ENCODE data around the gene SARNP.
A peak's percentile ranks its signal among the peaks of the same experiment; 100 is the strongest.
"Not testable (repeated sequence)": the region's sequence is repeated elsewhere in the genome, so short reads cannot be mapped to it uniquely, and the experiment has no call there.

SARNP gene, protein sequence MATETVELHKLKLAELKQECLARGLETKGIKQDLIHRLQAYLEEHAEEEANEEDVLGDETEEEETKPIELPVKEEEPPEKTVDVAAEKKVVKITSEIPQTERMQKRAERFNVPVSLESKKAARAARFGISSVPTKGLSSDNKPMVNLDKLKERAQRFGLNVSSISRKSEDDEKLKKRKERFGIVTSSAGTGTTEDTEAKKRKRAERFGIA
- total RNA-seq = 8.8 to 12.5 reads per million in 2 donors

GRCh38 chr12:55817345-55818139 is at the start of gene SARNP, which contains the start of gene ORMDL2:
TSS of gene SARNP (minus strand) at chr12:55817724. CDS start at chr12:55817701, 23 bp downstream.
TSS of gene ORMDL2 (plus strand) at chr12:55818041. CDS start at chr12:55819000, 959 bp downstream.
- DNase-seq = peak; percentile 82 to 100 (median 94)

- not testable (repeated sequence) for DNase-seq
Measured at GRCh38 chr12:55866454-55867004, 49.0 kb upstream of the SARNP start.

- no peak for DNase-seq
Measured at GRCh38 chr12:55865327-55865726, 47.8 kb upstream of the SARNP start.

DNA sequence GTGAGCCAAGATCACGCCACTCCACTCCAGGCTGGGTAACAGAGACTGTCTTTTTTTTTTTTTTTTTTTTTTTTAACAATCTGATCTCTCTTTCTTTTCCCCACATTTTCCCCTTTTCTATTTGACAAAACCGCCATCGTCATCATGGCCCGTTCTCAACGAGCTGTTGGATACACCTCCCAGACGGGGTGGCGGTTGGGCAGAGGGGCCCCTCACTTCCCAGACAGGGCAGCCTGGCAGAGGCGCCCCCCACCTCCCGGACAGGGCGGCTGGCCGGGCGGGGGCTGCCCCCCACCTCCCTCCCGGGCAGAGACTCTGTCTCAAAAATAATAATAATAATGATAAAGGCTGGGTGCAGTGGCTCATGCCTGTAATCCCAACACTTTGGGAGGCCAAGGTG is 45.4 kb upstream of the SARNP start:
- DNase-seq = not testable (repeated sequence)

- DNase-seq = no peak
Measured at GRCh38 chr12:55862286-55862685, 44.8 kb upstream of the SARNP start.

GRCh38 chr12:55861871-55862270 is 44.3 kb upstream of the SARNP start:
- DNase-seq = no peak

DNA sequence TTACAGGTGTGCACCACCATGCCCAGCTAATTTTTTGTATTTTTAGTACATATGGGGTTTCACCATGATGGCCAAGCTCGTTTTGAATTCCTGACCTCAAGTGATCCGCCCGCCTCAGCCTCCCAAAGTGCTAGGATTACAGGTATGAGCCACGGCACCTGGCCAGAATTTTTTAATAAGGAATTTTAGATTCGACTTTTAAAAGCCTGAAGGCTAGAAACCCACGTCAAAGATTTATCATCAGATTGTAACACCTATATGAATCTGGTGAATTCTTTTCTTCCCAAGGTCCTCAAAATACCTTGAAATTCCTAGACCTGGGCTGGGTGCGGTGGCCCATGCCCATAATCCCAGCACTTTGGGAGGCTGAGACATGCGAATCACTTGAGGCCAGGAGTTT is 43.9 kb upstream of the SARNP start:
- DNase-seq = no peak

DNA sequence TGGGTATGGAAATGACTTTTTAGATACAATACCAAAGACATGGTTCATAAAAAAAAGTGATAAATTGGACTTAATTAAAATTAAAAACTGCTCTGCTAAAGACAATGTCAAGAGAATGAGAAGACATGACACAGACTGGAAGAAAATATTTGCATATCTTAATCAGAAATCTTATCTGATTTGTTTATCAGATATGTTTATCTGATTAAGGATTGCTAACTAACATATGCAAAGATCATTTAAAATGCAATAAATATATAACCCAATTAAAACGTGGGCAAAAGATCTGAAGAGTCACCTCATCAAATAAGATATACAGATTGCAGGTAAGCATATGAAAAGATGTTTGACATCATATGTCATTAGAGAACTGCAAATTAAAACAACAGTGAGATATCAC is 35.2 kb upstream of the SARNP start:
- no peak for DNase-seq

- no peak for DNase-seq
Measured at GRCh38 chr12:55850893-55851292, 33.4 kb upstream of the SARNP start.

DNA sequence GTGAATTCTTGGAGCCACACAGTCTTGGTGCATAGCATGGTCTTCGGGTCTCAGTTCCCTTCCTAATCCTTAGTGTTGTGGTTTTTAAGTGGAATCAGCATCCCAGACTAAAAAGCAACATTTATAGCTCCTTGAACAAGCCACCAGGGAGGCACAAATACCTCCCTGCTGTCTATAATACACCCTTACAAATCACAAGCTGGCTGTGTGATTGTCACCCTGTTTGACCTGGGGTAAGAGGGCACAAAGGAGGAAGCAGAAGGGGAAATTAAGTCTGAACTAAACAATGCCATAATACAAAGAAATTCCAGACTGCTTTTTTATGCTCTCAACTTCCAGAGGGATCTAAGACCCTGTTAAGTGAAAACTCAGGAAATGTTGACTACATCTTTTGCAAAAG is 32.9 kb upstream of the SARNP start:
- no peak for DNase-seq

DNA sequence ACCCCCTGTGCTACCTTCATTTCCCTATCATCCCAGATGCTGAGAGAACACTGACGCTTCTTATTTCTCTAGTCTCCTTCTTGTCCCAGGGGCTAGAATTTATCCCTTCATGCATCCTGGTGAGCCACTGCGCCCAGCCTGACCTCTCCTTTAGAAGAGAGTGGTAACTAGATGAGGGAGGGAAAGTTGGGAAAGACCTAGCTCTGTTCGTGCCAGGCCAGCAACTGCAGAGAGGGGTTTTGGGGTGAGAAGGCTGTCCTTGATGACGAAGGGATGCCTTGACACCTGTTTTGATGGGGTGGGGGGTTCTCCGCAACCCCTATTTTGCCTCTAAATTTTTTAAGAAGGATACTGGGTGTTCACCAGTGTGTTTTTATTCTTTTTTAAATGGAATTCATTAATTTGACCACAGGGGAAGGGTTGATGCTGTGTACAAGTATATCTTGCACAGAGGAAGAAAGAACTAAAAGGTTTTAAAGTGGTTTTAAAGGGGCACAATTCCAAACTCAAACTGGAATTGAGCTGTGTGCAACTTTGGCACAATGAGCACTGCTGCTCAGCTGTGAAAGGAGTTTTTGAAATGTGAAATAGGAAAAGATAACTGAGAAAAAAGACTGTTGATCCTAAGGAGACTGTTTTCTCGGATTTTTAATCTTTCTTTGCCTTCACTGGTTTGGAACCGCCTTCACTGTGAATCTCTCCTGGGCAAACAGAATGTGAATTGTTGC is 32.3 kb upstream of the SARNP start:
- no peak for DNase-seq

DNA sequence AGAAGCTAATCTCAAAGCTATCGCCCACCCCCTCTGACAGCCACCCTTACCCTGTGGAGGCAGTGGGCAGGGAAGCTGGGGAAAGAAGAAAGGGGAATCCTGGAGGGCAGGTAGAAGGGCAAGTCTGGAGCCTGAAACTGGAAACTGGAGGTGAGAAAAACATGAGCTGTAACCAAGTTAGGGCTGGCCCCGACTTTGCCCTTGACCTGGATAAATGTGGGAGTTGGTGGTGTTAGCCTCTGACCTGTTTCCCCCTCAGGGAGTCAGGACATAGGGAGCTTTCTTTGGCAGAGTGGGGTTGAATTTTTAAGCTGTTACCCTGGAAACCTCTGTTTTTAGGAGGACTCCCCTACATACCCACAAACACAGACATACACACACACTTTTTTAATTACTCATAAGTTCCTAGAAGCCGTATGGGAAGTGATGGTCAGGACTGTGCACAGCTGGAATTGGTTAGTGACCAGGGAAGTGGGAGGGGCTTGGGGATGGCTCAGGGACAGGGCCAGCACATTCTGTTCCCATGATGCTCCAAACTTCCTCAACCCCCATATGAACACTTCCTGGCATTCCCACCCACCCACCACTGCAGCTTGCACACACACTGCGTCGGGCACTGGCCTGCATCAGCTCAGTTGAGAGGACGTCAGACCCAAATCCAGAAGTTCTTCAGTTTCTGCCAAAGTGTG is 30.2 kb upstream of the SARNP start:
- DNase-seq = no peak

DNA sequence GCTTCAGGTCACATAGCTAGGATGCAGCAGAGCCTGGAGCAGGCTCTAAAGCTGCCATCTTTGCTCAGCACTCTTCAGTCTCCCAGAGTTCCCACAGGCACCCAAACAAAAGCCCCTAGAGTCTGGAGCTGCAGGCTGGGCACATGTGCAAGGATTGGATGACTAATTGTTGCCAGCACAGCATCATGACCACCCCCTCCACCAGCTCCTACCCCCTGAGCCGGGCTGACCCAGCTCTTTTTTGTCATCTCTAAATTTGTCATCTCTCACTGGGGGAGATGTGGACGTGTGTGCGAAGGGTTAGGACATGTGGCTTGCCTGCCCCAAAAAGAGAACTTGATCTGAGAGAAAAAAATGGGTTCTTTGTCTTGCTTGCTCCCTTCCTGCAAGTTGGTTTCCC is 29.5 kb upstream of the SARNP start:
- DNase-seq = no peak

DNA sequence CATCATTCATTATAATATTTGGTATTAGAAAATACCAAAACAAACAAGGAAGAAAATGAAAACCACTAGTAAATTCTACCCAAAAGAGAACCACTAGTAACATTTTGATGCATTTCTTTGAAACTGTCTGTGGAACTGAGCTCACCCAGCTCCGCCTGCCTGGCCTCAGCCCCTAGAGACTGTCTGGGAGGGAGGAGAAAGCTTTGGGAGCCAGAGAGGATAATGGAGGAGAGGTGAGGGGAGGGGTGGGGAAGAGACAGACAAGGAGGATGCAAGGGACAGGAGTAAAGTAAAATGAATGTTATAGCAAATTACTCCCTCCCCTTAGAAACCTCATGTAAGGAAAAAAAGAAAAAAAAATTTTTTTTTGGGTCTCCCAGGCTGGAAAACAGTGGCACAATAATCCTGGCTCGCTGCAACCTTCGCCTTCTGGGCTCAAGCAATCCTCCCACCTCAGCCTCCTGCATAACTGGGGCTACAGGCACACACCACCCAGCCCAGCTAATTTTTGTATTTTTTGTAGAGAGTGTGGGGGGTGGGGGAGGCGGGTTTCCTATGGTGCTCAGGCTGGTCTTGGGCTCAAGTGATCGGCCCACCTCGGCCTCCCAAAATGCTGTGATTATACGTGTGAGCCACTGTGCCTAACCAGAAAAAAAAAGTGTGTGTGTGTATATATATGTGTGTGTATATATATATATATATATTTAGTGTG is 28.4 kb upstream of the SARNP start:
- no peak for DNase-seq

DNA sequence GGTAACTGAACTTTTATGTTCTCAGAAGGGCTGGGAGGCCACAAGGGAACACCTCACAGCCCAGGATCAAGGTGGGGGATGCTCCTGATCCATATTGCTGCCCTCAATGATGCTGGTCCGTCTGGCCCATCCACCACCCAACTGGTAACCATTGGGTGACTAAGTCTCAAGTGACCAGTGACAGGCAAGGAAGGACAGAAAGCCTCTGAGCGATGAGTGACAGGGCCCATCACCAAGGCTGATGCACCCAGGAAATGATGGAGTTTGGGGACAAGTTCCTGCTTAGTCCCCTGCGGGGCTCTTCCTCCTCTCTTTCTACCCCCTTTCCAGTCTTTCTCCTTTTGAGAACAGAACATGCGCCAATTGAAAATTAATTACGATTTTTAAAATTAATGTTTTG is 27.8 kb upstream of the SARNP start:
- no peak for DNase-seq

GRCh38 chr12:55844961-55845360 is 27.4 kb upstream of the SARNP start:
- DNase-seq = no peak

DNA sequence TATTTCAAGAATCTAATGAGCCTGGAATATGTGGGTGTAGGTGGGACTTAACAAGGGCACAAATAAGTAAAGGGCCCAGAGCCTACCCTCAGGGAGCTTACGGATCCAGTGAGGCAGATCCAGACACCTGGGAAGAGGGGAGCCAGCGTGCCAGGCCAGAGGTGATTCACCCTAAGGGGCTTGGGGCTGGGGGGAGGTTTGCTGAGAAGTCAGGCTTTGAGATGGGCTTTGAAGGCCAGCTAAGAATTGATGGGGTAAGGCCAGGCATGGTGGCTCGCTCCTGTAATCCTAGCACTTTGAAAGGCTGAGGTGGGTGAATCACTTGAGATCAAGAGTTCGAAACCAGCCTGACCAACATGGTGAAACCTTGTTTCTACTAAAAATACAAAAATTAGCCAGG is 25.9 kb upstream of the SARNP start:
- DNase-seq = no peak

DNA sequence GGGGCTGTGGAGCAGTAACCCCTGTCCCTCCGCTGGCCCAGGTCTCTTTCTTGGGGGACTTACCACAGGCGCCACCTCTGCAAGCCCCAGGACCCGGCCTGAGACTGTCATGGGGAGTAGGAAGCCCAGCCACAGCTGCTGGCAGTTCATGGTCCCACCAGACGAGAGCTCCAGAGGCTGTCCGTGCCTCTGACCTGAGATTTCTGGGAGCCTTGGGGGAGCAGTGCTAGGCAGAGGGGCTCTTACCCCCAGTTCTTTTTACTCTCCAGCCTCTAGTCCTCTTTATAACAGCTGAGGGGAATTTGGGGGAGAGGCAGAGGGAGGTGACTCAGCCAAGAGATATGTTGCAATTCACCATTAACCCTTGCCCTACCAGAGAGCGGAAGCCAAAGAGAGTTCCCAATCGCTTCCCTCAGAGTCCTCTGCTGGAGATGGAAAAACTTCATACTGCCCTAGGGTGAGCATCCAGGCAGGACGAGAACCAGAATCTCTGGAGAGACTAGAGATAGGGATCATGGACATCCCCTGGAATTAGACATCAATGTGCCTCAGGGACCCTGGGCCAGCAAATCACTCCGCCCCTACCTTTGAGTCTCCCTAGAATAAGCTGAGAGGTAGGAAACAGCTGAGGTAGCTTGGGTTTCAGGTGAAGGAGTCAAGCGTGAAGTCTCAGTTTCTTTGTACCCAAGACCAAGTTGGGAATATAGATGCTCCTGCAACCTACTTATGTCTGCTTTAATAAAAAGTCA is 25.3 kb upstream of the SARNP start, which contains the start of gene MMP19:
Gene MMP19 (minus strand): TSS at position 256 of the 749 bp plus-strand sequence. CDS start 106 bp downstream, at position 150.
- DNase-seq = no peak

GRCh38 chr12:55840581-55841351 is 23.2 kb upstream of the SARNP start:
- DNase-seq = no peak

All from T-helper 2 cell (primary cell).